ENCODE results near the gene TAS2R16.

TAS2R16 gene

GRCh38 chr7:122995600-122995999 lies at the start of gene TAS2R16:
TAS2R16 (minus strand) TSS chr7:122995700; CDS start chr7:122995634, 66 bp downstream.
- DNase-seq: no peak

GRCh38 chr7:123043642-123044041 lies 48.1 kb upstream of the TAS2R16 start:
- DNase-seq: no peak

- DNase-seq: no peak
These were observed 45.6 kb upstream of the TAS2R16 start for GRCh38 chr7:123041101-123041500.

- DNase-seq: no peak
These were observed 43.8 kb upstream of the TAS2R16 start for GRCh38 chr7:123039269-123039668.

- no peak for DNase-seq
These were observed 38.6 kb upstream of the TAS2R16 start for GRCh38 chr7:123034106-123034505.

GRCh38 chr7:123030631-123031030 lies 35.1 kb upstream of the TAS2R16 start:
- DNase-seq: no peak

- DNase-seq: no peak
These were observed 32.8 kb upstream of the TAS2R16 start for GRCh38 chr7:123028339-123028738.

GRCh38 chr7:123026251-123026650 lies 30.8 kb upstream of the TAS2R16 start:
- no peak for DNase-seq

- no peak for DNase-seq
These were observed 29.7 kb upstream of the TAS2R16 start for GRCh38 chr7:123024989-123025758.

- no peak for DNase-seq
These were observed 27.6 kb upstream of the TAS2R16 start for GRCh38 chr7:123023126-123023525.

- DNase-seq: no peak
These were observed 27.1 kb upstream of the TAS2R16 start for GRCh38 chr7:123022576-123022975.

GRCh38 chr7:123012435-123012834 lies 16.9 kb upstream of the TAS2R16 start:
- no peak for DNase-seq

GRCh38 chr7:123011766-123012369 lies 16.4 kb upstream of the TAS2R16 start:
- DNase-seq: no peak

GRCh38 chr7:123004931-123005330 lies 9.4 kb upstream of the TAS2R16 start:
- DNase-seq: no peak

GRCh38 chr7:123003539-123004126 lies 8.1 kb upstream of the TAS2R16 start:
- DNase-seq: no peak

- DNase-seq: no peak
These were observed 5.9 kb downstream of the TAS2R16 start for GRCh38 chr7:122989577-122989976.

GRCh38 chr7:122989041-122989440 lies 6.5 kb downstream of the TAS2R16 start:
- DNase-seq: no peak

GRCh38 chr7:122988333-122988732 lies 7.2 kb downstream of the TAS2R16 start:
- DNase-seq: no peak

- DNase-seq: no peak
These were observed 8.0 kb downstream of the TAS2R16 start for GRCh38 chr7:122987463-122987862.

GRCh38 chr7:122984021-122984420 lies 11.5 kb downstream of the TAS2R16 start:
- no peak for DNase-seq

GRCh38 chr7:122983261-122983660 lies 12.2 kb downstream of the TAS2R16 start:
- DNase-seq: no peak

- no peak for DNase-seq
These were observed 20.2 kb downstream of the TAS2R16 start for GRCh38 chr7:122975341-122975740.

GRCh38 chr7:122974229-122974628 lies 21.3 kb downstream of the TAS2R16 start:
- DNase-seq: no peak

GRCh38 chr7:122972056-122972455 lies 23.4 kb downstream of the TAS2R16 start:
- no peak for DNase-seq
